GM18873 (cell line): Measurements from ENCODE around the gene ZNF154.
"Not testable (repeated sequence)": the region's sequence is repeated elsewhere in the genome, so short reads cannot be mapped to it uniquely, and the experiment has no call there.

Experiments used
- ATAC-seq: cut with Tn5 transposase; IDR thresholded peaks from one replicate; pipeline ENCODE4 v1.9.1; 2021; ENCODE audit warnings: mild to moderate bottlenecking, moderate library complexity, moderate number of reproducible peaks; ENCODE audit not compliant: unreplicated experiment, low FRiP score

The ZNF154 gene

DNA sequence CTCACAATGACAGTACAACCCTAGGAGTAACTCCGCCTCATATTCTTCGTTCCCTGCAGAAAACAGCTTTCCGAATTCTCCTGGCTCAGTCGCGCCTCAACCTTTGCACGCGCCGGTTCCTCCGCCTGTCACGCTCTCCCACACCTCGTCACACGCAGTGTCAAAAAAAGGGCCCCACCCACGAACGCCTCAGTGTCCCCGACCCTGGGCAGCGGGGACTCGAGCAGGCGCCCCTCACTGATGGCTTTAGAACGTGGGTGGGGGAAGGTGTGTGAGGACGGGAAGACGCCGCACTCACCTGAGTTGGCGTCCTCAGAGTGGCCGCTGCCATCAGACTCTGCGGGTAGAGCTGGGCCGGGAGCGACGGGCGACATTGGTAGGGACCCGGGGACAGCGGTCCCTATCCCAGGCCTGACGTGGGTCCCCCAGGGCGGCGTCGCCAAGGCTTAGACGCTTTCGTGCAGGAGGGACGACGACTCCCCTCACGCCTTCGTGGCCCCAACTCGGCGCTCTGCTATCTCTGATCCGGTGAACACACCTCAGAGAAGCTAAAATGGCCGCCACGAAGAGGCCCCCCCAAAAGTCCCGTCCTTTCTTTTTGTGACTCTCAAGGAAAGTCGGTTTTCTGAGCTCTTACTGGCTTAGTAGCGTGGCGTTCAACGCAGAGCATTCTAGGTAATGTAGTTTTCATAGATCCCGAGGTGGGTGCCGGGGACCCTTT is at the start of gene ZNF154:
Gene ZNF154, minus strand, starts transcription at position 564 of the 721 bp plus-strand sequence. Its CDS starts 233 bp downstream, at position 331.
- ATAC-seq = no peak

DNA sequence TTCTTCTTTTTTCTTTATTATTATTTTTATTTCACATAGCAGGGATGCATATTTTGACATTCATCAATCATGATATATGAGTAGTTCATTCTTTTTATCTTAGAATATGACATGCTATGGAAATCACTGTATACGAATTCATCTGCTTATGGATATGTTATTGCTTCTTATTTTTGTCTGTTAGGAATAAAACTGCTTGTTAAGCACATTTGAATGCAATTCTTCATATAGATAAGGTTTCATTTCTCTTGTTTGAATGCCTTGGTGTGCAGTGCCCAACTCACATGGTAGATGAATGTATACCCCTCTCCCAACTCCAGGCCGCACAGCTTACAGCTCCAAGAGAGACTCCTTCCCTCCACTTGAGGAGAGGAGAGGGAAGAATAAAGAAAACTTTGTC is 48.9 kb upstream of the ZNF154 start:
- ATAC-seq = no peak

DNA sequence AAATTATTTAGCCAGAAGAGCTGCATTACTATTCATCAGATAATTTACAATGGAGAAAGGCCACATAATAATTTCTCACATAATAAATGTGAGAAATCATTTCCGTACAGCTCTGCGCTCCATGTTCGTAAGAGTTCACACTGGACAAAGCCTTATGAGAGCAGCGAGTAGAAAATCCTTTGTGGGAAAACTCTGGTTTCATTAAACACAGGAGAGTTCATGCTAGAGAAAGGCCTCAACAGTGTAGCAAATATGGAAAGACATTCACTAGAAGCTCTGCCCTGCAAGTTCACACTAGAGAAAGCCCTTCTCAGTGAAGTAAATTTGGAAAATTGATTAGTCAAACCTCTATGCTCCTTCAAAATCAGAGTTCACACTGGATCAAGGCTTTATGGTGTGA is 46.0 kb upstream of the ZNF154 start:
- no peak for ATAC-seq

DNA sequence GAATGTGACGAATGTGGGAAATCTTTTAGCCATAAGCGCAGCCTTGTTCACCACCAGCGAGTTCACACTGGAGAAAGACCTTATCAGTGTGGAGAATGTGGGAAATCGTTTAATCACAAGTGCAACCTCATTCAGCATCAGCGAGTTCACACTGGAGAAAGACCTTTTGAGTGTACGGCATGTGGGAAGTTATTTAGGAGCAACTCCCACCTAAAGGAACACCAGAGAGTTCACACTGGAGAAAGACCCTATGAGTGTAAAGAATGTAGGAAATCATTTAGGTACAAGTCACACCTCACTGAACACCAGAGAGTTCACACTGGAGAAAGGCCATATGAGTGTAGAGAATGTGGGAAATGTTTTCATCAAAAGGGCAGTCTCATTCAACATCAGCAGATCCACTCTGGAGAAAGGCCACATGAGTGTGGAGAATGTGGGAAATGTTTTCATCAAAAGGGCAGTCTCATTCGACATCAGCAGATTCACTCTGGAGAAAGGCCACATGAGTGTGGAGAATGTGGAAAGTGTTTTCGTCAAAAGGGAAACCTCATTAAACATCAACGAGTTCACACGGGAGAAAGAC is 45.2 kb upstream of the ZNF154 start:
- no peak for ATAC-seq

DNA sequence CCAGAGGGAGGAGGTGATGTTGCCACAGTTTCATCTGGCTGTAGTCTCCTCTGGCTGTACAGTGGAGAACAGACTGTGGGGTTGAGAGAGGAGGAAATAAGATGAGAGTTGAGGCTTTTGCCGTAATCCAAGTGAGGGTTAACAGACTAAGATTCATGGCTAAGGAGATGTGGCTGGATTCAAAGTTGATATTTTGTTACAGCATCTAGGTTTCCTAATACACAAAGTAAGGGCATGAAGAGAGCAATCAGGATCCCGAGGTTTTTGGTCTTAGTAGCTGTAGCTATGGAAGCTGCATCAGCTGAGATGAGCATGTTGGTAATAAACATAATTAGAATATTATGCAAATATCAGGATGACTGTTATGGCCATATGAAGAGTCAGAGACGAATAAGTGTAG is 39.0 kb upstream of the ZNF154 start:
- no peak for ATAC-seq

DNA sequence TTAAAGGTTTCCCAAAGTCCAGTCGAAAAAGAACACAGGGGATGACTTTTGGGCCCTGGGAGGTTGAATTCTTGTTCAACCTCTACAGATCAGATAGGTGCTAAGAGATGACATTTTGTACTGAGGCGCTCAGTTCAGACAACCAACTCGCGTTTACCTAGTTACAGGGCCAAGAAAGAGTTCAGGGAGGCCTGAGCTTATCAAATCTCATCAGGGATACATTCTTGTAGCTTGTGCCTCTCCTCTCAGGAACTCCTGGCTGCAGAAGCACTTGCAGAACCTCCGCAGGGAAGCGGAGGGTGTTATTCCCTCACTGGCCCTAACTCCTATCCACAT is 38.4 kb upstream of the ZNF154 start:
- no peak for ATAC-seq

DNA sequence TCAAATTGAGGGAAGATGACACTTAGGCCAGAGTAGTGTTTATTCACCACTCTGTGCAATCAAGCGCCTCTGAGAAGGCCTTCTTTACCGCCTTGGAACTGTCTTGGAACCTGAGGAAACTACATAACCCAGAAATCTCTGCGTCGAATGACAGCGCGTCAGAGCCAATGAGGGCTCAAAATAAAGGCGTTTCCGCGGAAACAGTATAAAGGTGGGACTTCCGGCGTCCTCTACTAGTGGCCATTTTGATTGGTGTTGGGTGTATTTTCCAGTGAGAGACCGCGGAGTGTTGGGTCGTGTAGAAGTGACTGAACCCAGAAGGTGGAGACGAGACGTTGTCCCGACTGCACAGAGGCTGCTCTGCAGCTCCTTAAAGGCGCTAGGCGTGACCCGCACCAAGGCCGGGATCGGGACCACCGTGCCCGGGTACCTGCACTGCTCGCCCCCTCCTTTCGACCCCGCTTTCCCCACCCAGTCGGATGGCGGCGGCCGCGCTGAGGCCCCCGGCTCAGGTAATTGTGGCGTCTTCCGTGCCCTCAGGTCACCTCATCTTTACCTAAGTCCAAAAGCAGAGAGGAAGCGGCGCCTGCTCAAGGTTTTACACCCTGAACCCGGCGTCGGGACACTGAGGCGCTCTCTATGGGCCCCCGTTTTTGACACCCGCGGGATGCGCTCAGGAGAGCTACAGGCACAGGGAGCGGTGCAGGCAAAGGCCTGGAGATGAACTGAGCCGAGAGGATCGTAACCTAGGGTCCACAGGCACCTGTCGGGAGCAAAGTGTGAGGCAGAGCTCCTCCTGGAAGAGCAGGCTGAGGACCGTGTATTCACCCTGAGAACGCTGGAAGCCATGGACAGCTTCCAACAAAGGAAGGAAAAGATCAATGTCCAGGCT is 37.8 kb upstream of the ZNF154 start, which contains the start of gene ZNF776:
Gene ZNF776, plus strand, starts transcription at position 236 of the 892 bp plus-strand sequence. Its CDS starts 244 bp downstream, at position 480.
- peak; percentile 94 for ATAC-seq

DNA sequence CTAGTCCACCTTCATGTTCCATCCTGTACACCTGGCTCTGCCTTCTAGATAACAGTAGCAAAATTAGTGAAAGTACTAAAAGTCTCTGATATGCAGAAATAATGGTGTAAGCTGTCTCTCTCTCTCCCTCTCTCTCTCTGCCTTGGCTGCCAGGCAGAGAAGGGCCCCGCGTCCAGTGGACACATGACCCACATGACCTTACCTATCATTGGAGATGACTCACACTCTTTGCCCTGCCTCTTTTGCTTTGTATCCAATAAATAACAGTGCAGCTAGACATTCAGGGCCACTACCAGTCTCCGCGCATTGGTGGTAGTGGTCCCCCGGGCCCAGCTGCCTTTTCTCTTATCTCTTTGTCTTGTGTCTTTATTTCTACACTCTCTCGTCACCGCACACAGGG is 29.8 kb upstream of the ZNF154 start:
- ATAC-seq = not testable (repeated sequence)

DNA sequence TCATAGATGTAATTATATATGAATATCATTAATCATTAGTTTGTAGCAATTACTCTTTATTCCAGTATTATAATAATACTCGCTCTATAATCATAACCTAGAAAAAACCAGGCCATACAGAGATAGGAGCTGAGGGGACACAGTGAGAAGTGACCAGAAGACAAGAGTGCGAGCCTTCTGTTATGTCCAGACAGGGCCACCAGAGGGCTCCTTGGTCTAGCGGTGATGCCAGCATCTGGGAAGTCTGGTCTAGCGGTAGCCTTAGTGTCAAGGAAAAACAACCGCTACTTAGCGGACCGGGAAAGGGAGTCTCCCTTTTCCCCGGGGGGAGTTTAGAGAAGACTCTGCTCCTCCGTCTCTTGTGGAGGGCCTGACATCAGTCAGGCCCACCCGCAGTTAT is 29.3 kb upstream of the ZNF154 start:
- not testable (repeated sequence) for ATAC-seq

DNA sequence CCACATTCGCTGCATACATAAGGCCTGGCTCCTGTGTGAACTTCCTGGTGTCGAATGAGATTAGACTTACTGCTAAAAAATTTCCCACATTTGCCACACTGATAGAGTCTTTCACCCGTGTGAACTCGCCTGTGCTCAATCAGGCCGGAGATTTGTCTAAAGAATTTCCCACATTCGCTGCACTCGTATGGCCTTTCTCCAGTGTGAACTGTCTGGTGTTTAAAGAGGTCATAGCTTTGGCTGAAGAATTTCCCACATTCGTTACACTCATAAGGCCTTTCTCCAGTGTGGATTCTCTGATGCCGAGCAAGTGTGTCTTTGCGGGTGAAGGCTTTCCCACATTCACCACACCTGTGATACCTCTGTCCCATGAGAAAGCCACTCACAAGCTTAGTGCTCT is 11.9 kb upstream of the ZNF154 start:
- ATAC-seq = no peak

DNA sequence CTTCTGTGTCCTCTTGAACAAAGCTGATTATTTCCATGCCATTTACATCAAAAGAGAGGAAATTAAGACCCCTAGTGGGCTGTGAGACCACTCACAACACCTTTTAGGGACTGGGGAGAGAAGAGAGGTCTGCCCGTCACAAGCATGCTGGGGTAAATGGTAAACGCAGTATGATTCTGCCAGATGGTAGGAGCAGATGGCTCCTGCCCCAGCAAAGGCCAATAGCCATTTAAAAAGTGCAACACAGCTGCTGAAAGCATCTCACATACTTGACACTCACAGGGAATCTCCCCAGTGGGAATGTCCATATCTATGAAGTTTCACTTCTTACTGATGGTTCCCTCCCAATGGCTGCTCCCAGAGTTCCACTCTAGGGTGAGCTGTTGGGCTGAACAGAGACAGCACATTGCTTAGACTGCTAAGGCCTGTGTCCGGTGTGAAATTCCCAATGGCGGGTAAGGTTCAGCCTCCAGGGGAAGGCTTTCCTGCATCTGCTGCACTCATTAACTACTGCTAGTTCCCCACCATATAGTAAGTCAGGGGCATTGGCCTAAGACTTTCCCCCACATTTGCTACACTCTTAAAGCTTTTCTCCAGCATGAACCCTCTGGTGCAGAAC is 11.0 kb upstream of the ZNF154 start:
- no peak for ATAC-seq

DNA sequence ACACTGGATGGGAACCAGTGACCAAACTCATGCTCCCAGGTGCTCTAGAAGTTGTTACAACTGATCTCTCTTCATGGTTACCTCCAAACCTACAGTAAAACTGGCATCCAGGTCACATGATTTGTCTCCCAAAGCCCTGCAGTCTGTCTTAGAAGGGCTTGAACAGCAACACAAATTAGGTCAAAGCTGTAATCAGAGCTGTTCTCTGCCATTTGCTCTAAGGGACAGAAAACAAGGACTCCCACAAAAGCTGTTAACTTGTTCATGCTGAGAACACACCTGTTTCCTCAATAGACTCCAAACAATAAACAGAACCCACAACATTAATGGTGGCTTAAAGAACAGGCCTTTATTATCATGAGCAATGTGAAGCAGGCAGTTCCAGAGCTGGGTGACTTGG is 10.4 kb upstream of the ZNF154 start:
- ATAC-seq = no peak

DNA sequence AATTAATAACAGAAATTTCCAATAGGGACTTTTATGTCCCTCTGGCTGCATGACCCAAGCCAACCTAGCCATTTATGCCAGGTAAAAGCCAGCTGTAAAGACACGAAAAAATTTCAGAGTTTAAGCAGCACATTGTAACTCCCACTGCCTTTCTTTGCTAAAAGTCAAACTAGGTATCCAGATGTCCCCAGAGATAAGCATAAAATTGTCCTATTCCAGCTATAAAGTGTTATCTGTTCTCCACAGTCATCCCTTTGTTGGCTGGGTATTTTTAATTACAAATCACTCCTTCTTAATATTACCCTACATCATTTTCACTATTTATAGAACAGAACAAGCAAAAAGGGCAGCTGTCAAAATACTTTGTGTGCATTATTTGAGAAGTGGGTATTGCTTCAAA is 3.2 kb upstream of the ZNF154 start:
- no peak for ATAC-seq

DNA sequence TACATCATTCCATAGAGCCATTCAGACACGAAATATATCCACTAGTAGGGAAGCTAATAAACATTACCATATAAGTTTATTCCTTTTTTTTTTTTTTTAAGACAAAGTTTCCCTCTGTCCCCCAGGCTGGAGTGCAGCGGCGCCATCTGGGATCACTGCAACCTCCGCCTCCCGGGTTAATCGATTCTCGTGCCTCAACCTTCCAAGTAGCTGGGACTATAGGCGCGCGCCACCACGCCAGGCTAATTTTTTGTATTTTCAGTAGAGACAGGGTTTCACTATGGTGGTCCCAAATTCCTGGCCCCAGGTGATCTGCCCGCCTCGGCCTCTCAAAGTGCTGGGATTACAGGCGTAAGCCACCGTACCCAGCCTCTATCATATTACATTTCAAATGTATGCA is 612 bp upstream of the ZNF154 start:
- ATAC-seq = no peak

DNA sequence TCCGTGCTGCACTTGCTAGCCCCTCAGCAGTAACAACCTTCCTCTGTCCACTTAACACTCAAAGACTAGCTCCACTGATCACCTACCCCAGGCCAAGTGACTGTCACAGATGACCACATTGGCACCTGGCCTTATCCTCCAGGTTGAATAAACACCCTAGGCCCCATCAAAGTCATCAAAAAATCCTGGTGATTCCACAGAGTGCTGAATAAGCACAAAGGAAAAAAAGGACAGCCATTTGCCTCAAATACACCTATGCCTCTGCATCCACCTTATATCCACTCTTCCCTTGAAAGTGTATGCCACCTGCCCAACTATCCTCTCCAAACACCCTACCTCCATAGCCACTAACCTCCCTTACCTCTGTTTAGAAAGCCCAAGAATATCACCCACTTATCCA is 2.7 kb downstream of the ZNF154 start:
- ATAC-seq = no peak

DNA sequence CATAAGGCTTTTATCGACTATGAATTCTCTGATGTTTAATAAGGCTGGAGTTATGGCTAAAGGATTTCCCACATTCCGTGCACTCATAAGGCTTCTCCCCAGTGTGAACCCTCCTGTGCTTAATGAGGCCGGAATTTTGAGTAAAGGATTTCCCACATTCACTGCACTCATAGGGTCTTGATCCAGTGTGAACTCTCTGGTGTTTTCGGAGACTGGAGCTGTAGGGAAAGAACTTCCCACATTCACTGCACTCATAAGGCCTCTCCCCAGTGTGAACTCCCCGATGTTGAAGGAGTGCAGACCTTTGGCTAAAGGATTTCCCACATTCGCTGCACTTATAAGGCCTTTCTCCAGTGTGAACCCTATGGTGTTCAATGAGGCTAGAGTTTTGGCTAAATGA is 7.4 kb downstream of the ZNF154 start:
- no peak for ATAC-seq

DNA sequence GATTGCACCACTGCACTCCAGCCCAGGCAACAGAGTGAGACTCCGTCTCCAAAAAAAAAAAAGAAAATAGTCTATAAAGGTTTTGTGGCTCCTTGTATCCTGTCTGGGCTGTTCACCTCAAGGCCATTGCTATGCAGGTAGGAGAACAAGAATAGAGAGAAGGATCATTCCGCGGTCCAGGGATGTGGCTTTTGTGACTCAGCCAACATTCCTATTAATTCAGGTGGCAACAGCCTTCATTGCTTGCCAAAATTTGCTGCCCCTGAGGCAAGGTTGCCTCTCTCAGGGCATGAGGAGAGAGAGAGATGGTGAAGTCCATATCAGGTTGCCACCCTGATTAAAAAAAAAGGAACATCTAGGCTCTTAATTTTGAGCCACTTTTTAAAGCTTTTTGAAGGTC is 19.3 kb downstream of the ZNF154 start:
- ATAC-seq = no peak

DNA sequence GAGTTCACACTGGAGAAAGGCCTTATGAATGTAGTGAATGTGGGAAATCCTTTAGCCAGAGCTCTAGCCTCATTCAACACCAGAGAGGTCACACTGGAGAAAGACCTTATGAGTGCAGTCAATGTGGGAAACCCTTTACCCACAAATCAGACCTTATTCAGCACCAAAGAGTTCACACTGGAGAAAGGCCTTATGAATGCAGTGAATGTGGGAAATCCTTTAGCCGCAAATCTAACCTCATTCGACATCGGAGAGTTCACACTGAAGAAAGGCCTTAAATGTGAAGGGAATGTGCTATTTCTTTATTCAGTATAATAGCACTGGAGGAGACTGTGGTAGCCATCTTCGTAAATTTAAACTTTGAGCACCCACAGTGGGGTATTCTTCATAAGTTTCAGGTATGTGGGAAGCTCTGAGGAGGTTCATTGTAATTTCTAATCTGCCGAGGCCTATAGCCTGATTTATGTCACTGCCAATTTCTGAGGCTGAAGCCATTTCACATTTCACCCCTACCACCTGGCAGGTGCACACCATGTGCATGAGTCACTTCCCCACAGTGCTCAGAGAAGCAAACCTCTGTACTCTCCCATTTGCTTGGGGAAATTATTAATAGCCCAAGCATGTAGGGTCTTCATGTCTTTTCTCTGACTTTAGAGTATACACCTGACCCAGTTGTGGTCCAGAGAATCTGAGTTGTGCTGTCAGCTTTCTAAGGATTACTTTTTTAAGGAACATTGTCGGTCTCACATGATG is 20.8 kb downstream of the ZNF154 start:
- ATAC-seq = no peak

DNA sequence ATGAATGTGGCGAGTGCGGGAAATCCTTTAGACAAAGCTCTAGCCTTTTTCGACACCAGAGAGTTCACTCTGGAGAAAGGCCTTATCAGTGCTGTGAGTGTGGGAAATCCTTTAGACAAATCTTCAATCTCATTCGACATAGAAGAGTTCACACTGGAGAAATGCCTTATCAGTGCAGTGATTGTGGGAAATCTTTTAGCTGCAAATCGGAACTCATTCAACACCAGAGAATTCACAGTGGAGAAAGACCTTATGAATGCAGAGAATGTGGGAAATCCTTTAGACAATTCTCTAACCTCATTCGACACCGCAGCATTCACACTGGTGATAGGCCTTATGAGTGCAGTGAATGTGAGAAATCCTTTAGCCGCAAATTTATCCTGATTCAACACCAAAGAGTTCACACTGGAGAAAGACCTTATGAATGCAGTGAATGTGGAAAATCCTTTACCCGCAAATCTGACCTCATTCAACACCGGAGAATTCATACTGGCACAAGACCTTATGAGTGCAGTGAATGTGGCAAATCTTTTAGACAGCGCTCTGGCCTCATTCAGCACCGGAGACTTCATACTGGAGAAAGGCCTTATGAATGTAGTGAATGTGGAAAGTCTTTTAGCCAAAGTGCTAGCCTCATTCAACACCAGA is 21.5 kb downstream of the ZNF154 start:
- no peak for ATAC-seq

DNA sequence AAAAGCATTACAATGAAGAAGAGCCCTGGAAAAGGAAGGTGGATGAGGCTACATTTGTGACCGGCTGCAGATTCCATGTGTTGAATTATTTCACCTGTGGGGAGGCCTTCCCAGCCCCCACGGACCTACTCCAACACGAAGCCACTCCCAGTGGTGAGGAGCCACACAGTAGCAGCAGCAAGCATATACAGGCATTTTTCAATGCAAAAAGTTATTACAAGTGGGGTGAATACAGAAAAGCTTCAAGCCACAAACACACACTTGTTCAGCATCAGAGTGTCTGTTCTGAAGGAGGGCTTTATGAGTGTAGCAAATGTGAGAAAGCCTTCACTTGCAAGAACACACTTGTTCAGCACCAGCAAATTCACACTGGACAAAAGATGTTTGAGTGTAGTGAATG is 22.3 kb downstream of the ZNF154 start:
- no peak for ATAC-seq
